Ovary (tissue), 9 donors: ENCODE results near the gene RBM47. TPM values are rescaled to one million over a fixed set of nuclear protein-coding genes. Genes with fewer than 3 reads are reported as not detected.
A peak's percentile ranks its signal among the peaks of the same experiment; 100 is the strongest.
"Not testable (repeated sequence)": the region's sequence is repeated elsewhere in the genome, so short reads cannot be mapped to it uniquely, and the experiment has no call there.

Experiments used
- DNase-seq, 5 donors: peaks; one replicate each; pipeline ENCODE4 v3.0.0-alpha.2; 2019 to 2020
- H3K27ac ChIP-seq, 2 donors: fragments of 200-600 bp; one replicate each; pipeline versions ENCODE4 v1.5.1 to v1.8.0; 2019 to 2022
- H3K27me3 ChIP-seq: fragments of 200-600 bp; one replicate; pipeline ENCODE4 v1.8.0; 2022
- H3K36me3 ChIP-seq: fragments of 200-600 bp; sonication (generic); one replicate; pipeline ENCODE4 v1.5.1; 2019
- H3K4me1 ChIP-seq: one replicate; pipeline ENCODE4 v1.8.1; 2013; ENCODE audit warnings: mild to moderate bottlenecking, moderate library complexity; ENCODE audit not compliant: insufficient read depth
- H3K4me3 ChIP-seq: fragments of 200-600 bp; sonication (generic); one replicate; pipeline ENCODE4 v1.5.1; 2017
- H3K9me3 ChIP-seq, 2 donors: fragments of 200-600 bp in 1 of 2; sonication (generic) in 1 of 2; one replicate each; pipeline versions ENCODE4 v1.5.1 to v1.8.1; 2013 to 2019; ENCODE audit warnings: mild to moderate bottlenecking in 1 of 2, moderate library complexity in 1 of 2
- CTCF ChIP-seq, 3 donors: fragments of 450-650 bp in 2 of 3; fragments of 200-600 bp in 1 of 3; IDR thresholded peaks; one replicate each; pipeline versions ENCODE4 v1.5.1 to v1.8.0; 2016 to 2022; ENCODE audit warnings: antibody characterized with exemption in 3 of 3, mild to moderate bottlenecking in 1 of 3
- EP300 ChIP-seq: sonication (generic); formaldehyde crosslinking; IDR thresholded peaks from one replicate; pipeline ENCODE4 v1.6.1; 2017; ENCODE audit warnings: antibody characterized with exemption
- POLR2A ChIP-seq: fragments of 450-650 bp; IDR thresholded peaks from one replicate; pipeline ENCODE4 v1.6.1; 2017; ENCODE audit warnings: antibody characterized with exemption, mild to moderate bottlenecking, moderate library complexity
- WGBS, 3 donors: extraction: QIAGEN DNeasy Blood & Tissue Kit in 1 of 3; methylation state at CpG; one replicate each; pipeline versions ENCODE4 v1.1.5 to v1.1.7; 2013 to 2017; 5-methylcytosine and 5-hydroxymethylcytosine counted together
- intact Hi-C, 4 donors: fragments of 100-400 bp; cut with DNase I; formaldehyde crosslinking; loops; one replicate each; pipeline versions ENCODE4 v1.11.0 to v1.15.1; 2022 to 2023
- polyA plus RNA-seq, 2 donors: library from polyadenylated mRNA; stranded (reverse); fragments of 200-250 nt in 1 of 2; fragments of 350-450 nt in 1 of 2; fragmentation: Illumina TruSeq in 1 of 2; extraction: RNeasy Lipid Tissue Mini Kit (QIAGEN cat#74804) in 1 of 2; gene quantifications; one replicate each; pipeline ENCODE4 v1.2.3, GENCODE V29; 2013 to 2014
- total RNA-seq, 7 donors: library from RNA; depleted of rRNA in 2 of 7; stranded (reverse); fragments of >200 nt in 2 of 7; fragmentation: NEBNext Ultra II Directional in 3 of 7; extraction: Animal tissue kit (Norgen Biotek cat#: 25700) in 3 of 7; gene quantifications; one replicate each; pipeline versions ENCODE4 v1.1.0 to v1.2.4, GENCODE V29; 2016 to 2023
- donor health status: DM: no; HTN: no; CAD: no; lungs with moderate emphysema.
- donor health status: DM: no; HTN: no; CAD: no.
- donor health status: Bipolar disorder and iron deficiency.
- donor health status: DM: yes; HTN: yes; CAD: no.
- donor health status: DM: no; HTN: no; CAD: no.
- donor health status: DM: yes; HTN: yes; CAD: no.

The RBM47 gene
- total and polyA plus RNA-seq, 9 donors = 2.7 to 92.8 (median 10.3) TPM

- intact Hi-C loops = no loop called here
- peaks cover 13% of the 10 kb centered on the region for H3K4me1 ChIP-seq
- no peak overlapping the region for H3K27ac ChIP-seq
- no peaks in the 10 kb centered on the region for H3K27me3 ChIP-seq
- no peak for DNase-seq
- H3K36me3 ChIP-seq = no peaks in the 10 kb centered on the region
- H3K9me3 ChIP-seq = no peaks in the 10 kb centered on the region
- 72 to 76% (median 76%) methylated on average over 2 of the region's 2 CpGs for WGBS, 3 donors
- no peak overlapping the region for H3K4me3 ChIP-seq
- TF ChIP-seq CTCF (IDR thresholded peaks at IDR 0.05) = no peak
- TF ChIP-seq POLR2A = no peak
- no peak for TF ChIP-seq EP300
Observed at GRCh38 chr4:40557736-40558135, 71.9 kb downstream of the RBM47 start.

GRCh38 chr4:40555176-40555900 lies 74.3 kb downstream of the RBM47 start:
- Histone ChIP-seq H3K27ac (no peak overlapping the region), H3K4me3 (no peak overlapping the region), H3K4me1 (peaks cover 7% of the 10 kb centered on the region), H3K9me3 (no peaks in the 10 kb centered on the region), H3K27me3 (no peaks in the 10 kb centered on the region), H3K36me3 (no peaks in the 10 kb centered on the region)
- 92 to 94% (median 93%) methylated on average over 15 of the region's 15 CpGs for WGBS, 3 donors
- no peak for TF ChIP-seq POLR2A
- no peak for TF ChIP-seq CTCF (IDR thresholded peaks at IDR 0.05)
- no peak for TF ChIP-seq EP300
- intact Hi-C loops = no loop called here
- no peak for DNase-seq

- H3K4me3 ChIP-seq, H3K27me3 ChIP-seq, intact Hi-C loops, H3K4me1 ChIP-seq, H3K9me3 ChIP-seq, H3K27ac ChIP-seq, DNase-seq, H3K36me3 ChIP-seq: not testable (repeated sequence)
- 80 to 83% (median 83%) methylated on average over 12 of the region's 12 CpGs for WGBS, 3 donors
Observed at GRCh38 chr4:40554641-40555040, 75.0 kb downstream of the RBM47 start.

GRCh38 chr4:40553995-40554394 lies 75.7 kb downstream of the RBM47 start:
- no peaks in the 10 kb centered on the region for H3K9me3 ChIP-seq
- peaks cover 4% of the 10 kb centered on the region for H3K4me1 ChIP-seq
- no peak for DNase-seq
- no peaks in the 10 kb centered on the region for H3K36me3 ChIP-seq
- intact Hi-C loops = no loop called here
- 84 to 85% (median 84%) methylated on average over 10 of the region's 10 CpGs for WGBS, 3 donors
- TF ChIP-seq EP300 (no peak), POLR2A (no peak), CTCF (IDR thresholded peaks at IDR 0.05) (no peak)
- no peak overlapping the region for H3K4me3 ChIP-seq
- no peaks in the 10 kb centered on the region for H3K27me3 ChIP-seq
- H3K27ac ChIP-seq = no peak overlapping the region

- H3K9me3 ChIP-seq = no peaks in the 10 kb centered on the region
- H3K4me1 ChIP-seq = peaks cover 2% of the 10 kb centered on the region
- no peak overlapping the region for H3K27ac ChIP-seq
- TF ChIP-seq EP300 (no peak), CTCF (IDR thresholded peaks at IDR 0.05) (no peak), POLR2A (no peak)
- H3K4me3 ChIP-seq = no peak overlapping the region
- intact Hi-C loops = no loop called here
- 65 to 67% (median 66%) methylated on average over 6 of the region's 6 CpGs for WGBS, 3 donors
- H3K36me3 ChIP-seq = no peaks in the 10 kb centered on the region
- no peaks in the 10 kb centered on the region for H3K27me3 ChIP-seq
- no peak for DNase-seq
Observed at GRCh38 chr4:40552536-40552935, 77.1 kb downstream of the RBM47 start.

- H3K9me3 ChIP-seq, H3K4me3 ChIP-seq, intact Hi-C loops, H3K36me3 ChIP-seq, H3K27me3 ChIP-seq, DNase-seq, H3K4me1 ChIP-seq: not testable (repeated sequence)
- WGBS, 3 donors = 60 to 67% (median 61%) methylated on average over 9 of the region's 9 CpGs
- H3K27ac ChIP-seq = peak overlapping the region in 1 of 2 donors; percentile 66
Observed at GRCh38 chr4:40551568-40552136, 78.0 kb downstream of the RBM47 start.
